GM19043 (cell line): ENCODE results near the gene MYOD1.
A peak's percentile ranks its signal among the peaks of the same experiment; 100 is the strongest.

Experiments
- ATAC-seq: cut with Tn5 transposase; IDR thresholded peaks from one replicate; pipeline ENCODE4 v1.9.1; 2021; ENCODE audit warnings: low read depth; ENCODE audit not compliant: unreplicated experiment

Gene MYOD1

DNA sequence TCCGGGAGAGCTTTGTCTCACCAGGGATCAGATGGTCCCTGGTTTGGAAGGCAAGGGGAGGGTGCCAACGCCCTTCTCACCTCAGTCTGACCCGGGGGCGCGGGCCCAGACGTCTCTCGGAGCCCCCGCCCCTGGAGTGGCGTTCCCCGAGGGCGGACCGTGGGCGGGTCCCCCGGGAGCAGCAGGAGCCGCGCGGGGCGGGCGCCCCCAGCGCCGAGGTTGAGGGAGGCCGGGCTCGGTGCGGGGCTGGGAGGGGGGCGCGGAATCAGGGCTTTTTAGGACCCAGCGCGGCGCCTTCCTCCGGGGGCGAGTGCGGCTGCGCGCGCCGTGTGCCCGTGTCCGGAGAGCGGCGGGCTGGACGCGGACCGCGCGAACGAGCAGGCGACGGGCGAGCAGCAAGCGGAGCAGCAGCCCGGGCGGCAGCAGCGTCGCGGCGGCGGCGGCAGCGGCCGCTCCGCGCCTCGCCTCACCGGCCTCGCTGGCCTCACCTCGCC, 15.1 kb downstream of the MYOD1 start, which contains the start of gene KCNC1:
KCNC1 (plus strand) TSS at position 364 of the 494 bp plus-strand sequence. CDS start 1,222 bp downstream, outside the sequence.
- ATAC-seq = no peak

DNA sequence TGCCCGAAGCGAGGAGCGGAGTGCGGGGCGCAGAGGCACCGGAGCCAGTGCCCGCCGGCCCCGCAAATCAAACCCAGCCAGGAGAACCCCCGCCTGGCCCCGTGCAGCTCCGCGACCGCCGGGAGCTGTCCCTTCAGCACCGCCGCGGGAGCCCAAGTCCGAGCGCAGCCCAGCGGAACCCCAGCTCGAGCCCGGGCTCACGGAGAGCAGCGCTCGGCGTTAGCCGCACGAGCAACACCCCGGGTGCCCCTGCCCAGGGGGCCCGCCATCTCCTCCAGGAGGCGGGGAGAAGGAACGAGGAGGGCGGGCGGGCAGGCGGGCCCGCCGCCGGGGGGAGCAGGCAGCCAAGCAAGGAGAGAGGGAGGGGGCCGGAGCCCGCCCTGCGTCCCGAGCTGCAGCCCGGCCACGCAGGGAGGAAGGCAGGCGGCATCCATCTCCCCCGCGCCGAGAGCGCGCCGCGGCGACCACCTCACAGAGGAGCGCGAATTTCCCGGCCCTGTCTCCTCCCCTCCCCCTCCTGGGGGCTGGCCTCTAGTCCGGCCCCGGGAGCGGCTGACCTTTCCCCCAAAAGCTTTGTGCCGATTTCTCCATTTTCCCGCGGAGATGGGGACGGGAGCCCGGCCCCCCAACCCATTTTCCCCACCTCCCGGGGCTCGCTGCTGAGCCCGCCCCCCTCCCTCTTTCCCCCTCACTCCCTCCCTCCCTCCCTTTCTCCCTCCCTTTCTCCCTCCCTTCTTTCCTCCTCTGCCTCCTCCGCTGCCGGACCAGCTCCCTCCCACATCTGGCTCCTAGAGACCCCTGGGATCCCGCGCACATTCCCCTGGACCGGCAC, 15.8 kb downstream of the MYOD1 start:
- ATAC-seq = peak; percentile 44

DNA sequence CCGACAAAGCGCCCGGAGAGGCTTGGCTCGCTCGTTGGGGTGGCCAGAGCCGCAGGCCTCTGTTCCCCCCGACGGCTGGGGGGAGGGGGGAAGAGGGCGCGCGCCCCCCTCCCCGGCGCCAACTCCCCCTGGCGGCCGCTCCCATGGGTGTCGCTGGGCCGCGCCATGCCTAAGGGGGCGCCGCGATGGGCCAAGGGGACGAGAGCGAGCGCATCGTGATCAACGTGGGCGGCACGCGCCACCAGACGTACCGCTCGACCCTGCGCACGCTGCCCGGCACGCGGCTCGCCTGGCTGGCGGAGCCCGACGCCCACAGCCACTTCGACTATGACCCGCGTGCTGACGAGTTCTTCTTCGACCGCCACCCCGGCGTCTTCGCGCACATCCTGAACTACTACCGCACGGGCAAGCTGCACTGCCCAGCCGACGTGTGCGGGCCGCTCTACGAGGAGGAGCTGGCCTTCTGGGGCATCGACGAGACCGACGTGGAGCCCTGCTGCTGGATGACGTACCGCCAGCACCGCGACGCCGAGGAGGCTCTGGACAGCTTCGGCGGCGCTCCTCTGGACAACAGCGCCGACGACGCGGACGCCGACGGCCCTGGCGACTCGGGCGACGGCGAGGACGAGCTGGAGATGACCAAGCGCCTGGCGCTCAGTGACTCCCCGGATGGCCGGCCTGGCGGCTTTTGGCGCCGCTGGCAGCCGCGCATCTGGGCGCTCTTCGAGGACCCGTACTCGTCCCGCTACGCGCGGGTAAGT, 16.6 kb downstream of the MYOD1 start:
- ATAC-seq = no peak

DNA sequence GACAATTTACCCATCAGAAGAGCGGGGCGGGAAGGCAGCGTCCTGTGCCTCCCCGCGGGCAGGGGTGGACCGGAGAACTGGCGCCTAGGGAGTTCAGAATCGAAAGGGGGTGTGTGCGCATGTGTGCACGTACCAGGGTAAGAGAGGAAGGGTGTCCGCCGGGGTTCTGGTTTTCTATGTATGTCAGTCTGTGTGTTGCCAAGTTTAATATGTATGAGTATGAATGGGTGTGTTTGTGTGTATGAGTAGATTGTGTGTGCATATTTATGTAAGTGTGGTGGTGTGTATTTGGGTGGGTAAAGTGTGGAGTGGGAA, 17.2 kb downstream of the MYOD1 start:
- ATAC-seq = no peak

DNA sequence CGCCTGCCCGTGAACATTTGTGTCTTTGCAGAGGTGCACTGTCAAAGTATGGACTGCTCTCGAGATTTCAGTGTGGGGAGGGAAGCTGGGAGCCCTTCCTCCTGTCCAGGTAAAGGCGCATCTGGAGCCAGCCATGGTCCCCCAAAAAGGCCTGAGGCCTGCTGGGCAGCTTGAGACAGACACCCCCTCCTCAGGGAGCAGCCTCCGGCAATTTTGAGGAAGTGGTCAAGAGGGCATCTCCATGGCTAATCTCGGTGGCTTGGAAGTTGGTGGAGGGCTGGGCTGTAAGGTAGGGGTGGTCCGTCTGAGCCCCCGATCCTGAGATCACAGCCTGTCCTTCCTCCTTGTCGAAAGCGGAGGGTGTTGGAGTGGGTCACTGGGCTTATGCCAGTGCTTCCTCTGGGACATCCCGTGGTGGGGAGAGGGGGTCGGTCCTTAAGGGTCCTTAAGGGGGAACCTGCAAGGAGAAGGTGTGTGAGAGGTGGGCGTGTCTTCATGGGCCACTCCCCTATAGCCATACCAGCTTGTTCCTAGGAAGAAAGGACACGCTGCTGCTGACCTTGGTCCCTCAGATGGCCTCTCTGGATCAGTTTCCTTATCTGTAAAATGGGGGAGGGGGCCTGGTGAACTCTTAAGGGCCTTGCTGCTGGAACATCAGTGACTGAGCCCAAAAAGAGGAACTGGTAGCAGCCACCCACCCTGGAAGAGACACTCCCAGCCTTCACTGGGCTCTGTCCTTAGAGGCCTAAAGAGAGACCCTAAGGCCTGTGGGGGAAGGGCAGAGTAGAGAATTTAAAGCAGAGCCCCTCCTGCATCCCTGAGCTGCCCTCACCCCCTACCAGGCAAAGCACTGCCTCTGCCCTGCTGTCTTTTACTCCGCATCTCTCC, 17.8 kb downstream of the MYOD1 start:
- ATAC-seq = no peak

DNA sequence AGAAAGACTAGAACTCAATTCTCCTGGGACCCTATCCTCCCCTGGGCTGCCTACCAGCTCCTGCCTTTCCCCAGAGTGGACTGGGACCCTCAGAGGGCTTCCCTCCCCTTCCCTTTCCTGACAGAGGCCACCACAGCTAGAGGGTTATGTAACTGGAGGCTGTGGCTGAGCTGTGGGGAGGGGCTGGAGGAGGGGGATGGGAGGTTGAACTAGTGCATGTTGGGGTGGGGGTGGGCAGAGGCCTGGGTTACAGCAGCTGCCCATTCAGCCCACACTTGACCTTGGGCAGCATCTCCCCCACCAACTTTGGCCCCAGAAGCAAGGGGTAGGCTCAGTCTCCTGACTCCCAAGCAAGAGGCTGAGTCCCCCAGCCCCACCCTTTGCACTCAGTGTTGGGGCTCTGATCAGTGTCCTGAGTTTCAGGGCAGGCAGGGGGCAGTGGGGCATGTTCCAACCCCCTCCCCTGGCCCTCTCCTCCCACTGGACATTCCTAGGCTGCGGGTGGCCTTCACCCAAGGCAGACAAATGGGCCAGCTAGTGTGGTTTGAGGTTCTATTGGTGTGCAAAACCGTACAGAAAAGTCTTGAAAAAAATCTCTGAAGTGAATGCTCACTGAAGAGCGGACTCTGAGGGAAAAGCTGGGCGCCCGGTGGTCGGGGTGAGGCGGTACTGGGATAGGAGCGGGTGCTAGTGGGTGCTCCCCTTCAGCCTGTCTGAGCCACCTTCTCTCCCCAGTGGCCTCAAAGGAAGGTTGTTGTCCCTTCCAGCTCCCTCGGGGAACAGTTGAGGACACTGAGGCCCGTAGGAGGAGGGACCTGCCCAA, 19.0 kb downstream of the MYOD1 start:
- no peak for ATAC-seq

DNA sequence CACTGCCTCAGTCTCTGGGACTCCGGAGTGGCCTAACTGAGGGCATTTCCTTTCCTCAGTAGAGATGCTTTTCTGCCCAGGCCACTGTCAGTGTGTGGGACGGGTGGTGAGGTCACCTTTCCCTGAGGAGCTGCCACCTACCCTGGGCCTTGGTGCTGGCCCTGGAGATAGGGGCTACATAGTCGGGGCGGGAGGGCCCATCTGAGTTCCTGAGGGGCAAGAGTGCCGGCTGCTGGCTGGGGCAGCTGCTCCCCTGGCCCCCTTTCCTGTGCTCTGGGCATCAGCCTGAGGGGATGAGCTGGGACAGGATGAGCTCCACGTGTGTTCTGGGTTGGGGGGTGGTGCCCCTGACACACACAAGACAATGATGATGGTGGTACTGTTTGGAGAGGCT, 20.6 kb downstream of the MYOD1 start:
- no peak for ATAC-seq

DNA sequence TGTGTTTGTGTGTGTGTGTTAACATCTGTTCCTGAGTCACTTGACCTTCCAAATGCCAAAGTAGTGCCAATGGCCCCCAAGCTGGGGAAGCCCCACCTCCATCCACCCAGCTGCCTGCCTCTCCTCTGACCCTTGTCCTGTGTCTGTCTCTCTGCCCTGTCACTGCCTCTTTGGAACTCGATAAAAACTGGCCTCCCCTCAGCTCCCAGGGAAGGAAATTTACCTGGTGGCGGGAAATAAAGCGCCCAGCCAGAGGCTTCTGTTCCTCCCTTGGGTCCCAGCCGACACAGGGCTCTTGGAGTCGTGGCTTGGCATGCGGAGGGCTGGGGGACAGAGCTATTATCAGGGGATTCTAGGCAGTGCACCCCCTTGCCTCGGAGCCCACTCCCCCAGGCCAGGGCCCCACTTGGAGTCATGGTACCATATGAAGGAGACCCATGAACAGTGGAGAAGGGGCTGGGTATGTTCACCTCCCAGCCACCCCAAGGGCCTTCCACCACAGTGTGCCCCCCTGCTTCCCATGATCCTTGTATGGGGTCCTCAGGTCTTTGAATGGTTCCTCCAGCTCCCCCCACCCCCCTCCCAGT, 21.4 kb downstream of the MYOD1 start:
- no peak for ATAC-seq

DNA sequence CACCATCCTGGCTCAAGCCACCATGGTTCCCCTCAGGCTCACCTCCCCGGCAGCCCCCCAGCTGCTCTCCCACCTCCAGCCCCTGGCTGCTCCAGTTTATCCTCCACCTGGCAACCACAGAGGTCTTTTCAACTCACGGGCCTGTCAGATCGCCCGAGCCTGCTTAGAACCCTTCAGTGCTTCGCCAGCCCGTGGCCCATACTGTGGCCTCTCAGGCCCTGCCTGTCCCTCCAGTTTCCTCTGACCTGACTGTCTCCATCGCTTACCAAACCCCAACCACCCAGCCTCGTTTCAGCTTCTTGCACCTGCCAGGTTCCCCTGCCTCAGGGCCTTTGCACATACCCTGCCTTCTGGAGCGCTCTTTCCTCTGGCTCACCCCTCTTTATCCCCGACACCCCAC, 22.1 kb downstream of the MYOD1 start:
- no peak for ATAC-seq

DNA sequence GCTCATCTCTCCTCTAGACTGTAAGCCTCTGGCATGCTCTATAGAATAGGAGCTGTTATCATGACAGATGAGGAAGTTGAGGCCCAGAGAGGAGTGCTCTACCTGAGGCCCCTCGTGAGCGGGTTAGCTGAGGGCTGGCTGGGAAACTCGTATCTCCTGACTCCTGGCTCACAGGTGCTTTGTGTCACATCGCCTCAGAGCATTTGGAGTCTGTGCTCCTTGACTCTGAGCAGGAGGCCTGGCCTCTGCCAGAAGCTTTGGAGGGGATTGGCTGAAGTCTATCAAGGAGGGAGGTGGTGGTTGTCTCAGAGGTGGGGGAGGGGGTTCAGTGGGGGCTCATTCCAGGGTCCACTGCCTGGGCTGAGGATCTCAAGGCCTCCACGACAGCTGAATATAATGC, 22.6 kb downstream of the MYOD1 start:
- ATAC-seq = no peak

DNA sequence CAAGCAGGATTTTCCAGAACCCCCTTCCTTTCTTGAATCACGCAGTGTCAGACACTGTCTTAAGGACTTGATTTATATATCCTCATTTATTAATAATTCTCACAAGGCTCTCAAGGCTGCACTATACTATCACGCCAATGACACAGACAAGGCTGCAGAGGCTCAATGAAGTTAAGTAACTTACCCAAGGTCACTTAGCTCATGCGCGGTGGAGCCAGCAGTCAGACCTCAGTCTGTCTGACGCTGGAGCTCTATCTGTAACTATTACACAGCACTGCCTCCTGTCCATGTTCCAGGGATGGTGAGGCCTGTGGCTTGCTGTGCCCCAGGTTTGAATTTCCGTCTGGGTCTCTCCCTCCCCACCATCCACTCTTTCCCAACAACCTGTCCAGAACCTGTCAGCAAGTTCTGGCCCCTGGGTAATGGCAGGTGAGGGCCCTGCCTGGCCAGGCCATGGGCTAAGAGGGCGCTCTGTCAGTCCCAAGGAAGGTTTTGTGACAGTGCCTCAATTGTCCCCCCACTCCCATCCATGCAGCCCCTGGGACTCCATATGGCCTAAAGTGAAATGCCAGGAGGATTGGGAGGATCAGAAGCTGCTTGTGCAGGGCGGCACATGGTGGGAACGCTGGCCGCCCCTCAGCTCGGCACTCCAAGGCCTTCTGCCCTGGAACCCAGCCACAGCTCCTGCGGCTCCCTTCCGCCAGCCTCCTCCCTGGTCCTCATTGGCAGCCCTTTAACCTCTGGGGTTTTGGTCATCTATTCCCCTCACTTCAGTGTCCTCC, 23.8 kb downstream of the MYOD1 start:
- no peak for ATAC-seq

DNA sequence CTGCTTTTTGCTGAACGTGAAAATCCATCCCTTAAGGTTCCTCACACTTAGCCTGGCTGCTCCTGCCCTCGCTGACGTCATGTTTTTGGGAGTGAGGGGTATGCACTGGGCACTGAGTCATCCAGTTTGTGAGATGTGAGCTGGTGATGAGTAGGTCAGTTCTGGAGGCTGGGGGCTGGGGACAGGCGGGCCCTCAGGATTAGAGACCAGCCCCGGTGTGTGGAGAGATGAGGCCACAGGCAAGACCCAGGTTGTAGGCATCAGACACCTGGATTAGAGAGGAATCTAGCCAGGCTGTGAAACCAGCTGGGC, 24.4 kb downstream of the MYOD1 start:
- no peak for ATAC-seq

DNA sequence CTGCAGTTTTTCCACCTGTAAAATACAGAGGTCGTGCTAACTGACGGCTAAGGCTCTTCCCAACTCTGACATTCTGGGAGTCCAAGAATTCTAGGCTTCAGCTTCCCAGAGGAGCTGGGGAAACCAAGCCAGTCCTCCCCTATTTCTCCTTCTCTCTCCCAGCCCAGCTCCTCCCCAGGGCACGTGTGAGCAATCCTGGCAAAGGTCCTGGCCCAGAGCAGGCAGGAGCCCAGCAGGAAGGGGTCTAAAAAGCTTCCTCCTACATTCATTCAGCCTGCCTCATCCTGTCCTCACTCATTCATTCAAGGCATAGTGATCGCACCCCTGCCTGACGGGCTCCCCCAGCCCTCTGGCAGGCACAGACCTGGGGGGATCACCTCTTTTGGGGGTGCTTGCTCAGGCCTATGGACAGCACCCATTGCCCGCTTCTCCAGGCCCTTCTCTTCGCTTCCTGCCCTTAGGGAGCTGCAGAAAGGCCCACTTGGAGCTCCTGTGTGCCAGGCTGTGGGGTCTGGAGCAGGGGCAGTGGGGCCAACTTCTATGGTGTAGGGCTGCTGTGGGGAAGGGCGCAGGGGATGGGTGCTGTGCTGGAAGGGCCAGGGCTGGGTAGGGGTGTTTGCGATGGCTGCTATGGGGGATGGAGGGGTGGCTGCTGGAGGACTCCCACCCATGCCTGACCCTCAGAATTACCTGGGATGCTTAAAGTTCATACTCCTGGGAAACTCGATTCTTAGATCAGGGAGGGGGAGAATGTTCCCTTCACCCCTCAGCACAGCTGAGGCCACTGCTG, 25.0 kb downstream of the MYOD1 start:
- no peak for ATAC-seq

DNA sequence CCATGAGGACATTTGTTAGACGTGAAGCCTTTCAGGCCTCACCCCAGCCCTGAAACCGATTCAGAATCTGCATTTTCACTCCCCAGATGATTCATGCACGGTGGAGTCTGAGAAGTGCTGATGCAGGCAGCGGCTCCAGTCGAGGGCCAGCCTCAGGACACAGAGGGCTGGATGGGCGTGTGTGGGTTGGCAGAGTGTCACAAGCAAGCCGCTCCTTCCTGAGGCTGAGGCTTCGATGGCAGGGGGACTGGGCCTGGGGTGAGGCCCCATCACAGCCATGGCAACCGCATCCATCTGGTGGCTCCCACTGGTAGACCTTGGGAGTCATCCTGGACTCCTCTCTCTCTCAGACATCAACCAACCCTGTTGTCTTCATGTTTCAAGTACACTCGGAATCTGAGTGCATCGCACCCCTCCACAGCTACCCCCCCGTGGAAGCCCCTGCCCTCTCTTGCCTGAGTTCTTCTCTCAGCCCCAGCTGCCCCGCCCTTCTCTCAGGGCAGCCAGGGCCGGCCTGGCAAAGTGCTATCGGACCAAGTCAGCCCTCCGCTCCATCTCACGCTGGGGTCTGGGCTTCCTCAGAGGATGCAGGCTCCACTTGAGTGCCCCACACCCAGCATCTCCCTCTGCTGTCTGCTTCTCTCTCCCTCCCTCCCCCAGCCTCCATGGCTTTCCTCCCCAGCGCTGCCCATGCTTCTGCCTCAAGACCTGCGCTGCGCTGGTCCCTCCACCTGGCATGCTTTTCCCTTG, 25.8 kb downstream of the MYOD1 start:
- no peak for ATAC-seq

DNA sequence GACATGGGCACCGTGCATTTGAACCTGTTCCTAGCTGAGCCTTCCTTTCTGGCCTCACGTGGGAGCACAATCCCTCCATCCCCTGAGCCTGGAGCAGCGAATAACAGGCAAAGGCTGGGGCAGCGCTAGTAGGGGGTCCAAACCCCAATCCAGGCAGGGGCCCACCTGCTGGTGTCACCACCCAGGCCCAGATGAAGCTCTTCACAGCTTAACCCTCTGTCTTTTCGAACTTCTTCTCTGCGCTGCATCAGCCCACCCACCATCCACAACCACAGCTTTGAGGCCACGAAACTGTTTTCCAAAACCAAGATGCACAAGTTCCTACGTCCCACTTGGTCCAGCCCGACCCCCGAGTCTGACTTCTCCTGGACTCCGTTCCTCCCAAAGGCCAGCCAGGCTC, 26.7 kb downstream of the MYOD1 start:
- ATAC-seq = no peak

DNA sequence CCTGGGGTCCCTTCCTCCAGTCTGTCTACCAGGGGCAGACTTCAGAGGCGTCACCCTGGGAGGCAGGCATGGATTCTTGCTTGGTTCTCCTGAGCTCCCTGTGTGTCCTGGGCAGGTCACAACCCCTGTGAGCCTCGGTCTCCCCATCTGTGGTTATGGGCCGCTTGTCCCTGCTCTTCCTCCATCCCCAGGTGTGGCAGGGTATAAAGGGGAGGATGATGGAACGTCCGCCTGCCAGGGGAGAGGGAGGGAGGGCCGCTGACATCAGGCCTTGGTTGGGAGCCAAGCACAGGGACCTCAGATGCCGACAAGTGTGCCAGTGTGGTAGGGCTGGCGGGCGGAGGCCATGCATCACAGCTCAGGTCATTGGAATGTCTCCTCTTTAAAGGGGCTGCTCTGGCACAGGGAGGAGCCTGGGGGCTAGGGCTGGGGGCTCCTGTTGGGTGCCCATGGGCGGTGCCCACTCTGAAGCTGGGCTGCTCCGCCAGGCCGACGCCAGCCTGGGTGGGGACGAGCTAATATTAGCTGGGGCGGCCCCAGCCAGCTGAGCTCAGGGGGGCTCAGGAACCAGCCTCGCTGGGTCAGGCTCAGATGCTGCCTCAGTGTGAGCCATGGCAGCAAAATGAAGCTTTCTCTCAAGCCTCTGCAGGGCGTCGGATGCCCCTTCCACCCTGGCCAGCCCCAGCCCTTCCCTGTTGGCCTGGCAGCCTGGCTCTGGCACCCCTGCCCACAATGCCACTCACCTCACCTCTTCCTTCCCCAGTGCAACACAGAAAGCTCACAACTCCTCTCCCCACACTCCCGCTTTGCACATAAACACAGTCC, 28.0 kb downstream of the MYOD1 start:
- ATAC-seq = no peak

DNA sequence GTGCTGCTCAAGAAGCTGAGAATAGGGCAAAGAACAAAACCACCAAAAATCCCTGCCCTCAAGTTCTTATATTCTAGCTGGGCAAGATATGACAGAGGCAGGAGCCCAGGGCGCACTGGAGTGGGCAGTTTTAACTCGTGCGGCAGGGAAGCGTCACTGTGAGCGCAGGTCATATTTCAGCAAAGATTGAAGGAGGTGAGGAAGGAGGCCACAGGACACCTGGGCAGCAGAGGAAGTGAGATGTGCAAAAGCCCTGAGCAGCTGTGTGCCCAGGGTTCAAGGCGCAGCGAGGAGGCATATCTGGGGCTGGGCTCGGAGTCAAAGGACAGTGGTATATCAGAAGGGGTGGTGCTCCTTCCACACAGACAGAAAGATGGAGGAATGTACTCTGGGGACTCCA, 28.7 kb downstream of the MYOD1 start:
- no peak for ATAC-seq
